PC-3 (cell line): Measurements from ENCODE around the gene TSKU.
A peak's percentile ranks its signal among the peaks of the same experiment; 100 is the strongest.
"Not testable (repeated sequence)": the region's sequence is repeated elsewhere in the genome, so short reads cannot be mapped to it uniquely, and the experiment has no call there.

ENCODE experiments used
- CTCF ChIP-seq: fragments of 300-600 bp; sonication (generic); conservative IDR thresholded peaks from 2 replicates; pipeline ENCODE4 v1.5.1; 2017; ENCODE audit warnings: antibody characterized with exemption, low read depth, mild to moderate bottlenecking, low read length
- EZH2 ChIP-seq: fragments of 300-600 bp; sonication (generic); IDR thresholded peaks from one replicate; pipeline ENCODE4 v1.6.1; 2017; ENCODE audit warnings: antibody characterized with exemption, mild to moderate bottlenecking, low read length; ENCODE audit not compliant: unreplicated experiment
- EZH2phosphoT487 ChIP-seq: fragments of 300-600 bp; sonication (generic); IDR thresholded peaks from 2 replicates; pipeline ENCODE4 v1.6.1; 2018; ENCODE audit warnings: mild to moderate bottlenecking, antibody characterized with exemption, low read length, borderline replicate concordance

- peak; percentile 58 for TF ChIP-seq CTCF
- TF ChIP-seq EZH2, EZH2phosphoT487: not testable (repeated sequence)
Measured at GRCh38 chr11:76733906-76734305, 49.2 kb upstream of the TSKU start.
